CD4-positive, alpha-beta T cell treated with Interleukin-17A for 1 hour (primary cell): ENCODE data around the gene EXOC8.

Experiments
- DNase-seq: peaks from one replicate; pipeline ENCODE4 v3.0.0-alpha.2; 2020

EXOC8 gene, protein sequence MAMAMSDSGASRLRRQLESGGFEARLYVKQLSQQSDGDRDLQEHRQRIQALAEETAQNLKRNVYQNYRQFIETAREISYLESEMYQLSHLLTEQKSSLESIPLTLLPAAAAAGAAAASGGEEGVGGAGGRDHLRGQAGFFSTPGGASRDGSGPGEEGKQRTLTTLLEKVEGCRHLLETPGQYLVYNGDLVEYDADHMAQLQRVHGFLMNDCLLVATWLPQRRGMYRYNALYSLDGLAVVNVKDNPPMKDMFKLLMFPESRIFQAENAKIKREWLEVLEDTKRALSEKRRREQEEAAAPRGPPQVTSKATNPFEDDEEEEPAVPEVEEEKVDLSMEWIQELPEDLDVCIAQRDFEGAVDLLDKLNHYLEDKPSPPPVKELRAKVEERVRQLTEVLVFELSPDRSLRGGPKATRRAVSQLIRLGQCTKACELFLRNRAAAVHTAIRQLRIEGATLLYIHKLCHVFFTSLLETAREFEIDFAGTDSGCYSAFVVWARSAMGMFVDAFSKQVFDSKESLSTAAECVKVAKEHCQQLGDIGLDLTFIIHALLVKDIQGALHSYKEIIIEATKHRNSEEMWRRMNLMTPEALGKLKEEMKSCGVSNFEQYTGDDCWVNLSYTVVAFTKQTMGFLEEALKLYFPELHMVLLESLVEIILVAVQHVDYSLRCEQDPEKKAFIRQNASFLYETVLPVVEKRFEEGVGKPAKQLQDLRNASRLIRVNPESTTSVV

GRCh38 chr1:231337472-231338269 is at the start of gene EXOC8:
TSS of gene EXOC8 (minus strand) at chr1:231337852. CDS start at chr1:231337745, 107 bp downstream.
- DNase-seq, result peak; percentile 98

GRCh38 chr1:231386466-231386865 is 48.8 kb upstream of the EXOC8 start:
- DNase-seq, result no peak

GRCh38 chr1:231385416-231385748 is 47.7 kb upstream of the EXOC8 start:
- DNase-seq, result no peak

GRCh38 chr1:231384696-231385415 is 47.2 kb upstream of the EXOC8 start:
- no peak for DNase-seq

DNA sequence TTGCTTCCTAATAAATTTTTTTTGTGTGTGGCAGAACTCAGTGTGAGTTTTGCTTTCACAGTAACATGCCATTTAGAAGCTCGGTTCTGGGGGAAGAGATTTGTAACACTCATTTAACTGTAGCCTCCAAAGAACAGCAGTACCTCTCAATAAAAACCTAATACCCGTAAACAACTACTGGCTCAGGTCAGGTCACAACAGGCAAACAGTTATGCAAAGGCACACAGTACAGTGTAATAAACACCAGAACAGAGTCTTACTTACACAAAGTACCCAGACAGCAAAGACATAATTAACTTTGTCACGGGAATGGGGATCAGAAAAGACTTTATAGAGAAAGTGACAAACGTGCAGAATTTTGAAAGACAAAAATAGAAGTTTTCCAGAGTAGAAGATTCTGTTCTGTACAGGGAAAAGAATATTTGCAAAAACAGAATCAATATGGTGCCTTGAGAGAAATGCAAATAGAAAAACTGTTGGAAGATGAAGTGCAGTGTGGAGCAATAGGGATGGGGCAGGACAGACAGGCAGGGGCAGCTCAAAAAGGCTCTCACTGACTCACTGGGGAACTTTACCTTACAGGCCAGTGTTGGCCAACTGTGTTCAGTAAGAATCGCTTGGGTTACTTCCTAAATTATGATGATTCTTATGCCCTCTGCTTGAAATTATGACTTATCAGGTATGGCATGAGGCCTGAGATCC is 45.7 kb upstream of the EXOC8 start:
- no peak for DNase-seq

GRCh38 chr1:231382426-231382825 is 44.8 kb upstream of the EXOC8 start:
- DNase-seq, result no peak

DNA sequence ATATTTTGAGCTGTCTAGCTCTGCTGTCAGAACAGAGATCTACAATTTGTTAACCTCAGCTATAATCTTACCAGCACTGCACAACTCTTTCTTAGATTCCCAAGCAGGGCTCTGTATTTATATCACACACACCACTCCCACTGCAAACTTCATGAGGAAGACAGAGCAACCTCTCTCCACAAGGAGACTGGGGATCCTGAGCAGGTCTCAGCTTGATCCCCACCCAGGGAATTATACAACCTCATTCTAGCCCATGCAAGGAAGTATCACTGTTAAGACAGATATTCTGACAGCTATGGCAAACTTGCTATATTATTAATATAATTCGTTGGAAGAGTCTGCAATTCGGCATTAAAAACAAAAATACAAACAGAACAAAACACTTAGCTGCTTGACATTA is 44.1 kb upstream of the EXOC8 start:
- no peak for DNase-seq

- no peak for DNase-seq
Measured at GRCh38 chr1:231376875-231377549, 39.4 kb upstream of the EXOC8 start.

DNA sequence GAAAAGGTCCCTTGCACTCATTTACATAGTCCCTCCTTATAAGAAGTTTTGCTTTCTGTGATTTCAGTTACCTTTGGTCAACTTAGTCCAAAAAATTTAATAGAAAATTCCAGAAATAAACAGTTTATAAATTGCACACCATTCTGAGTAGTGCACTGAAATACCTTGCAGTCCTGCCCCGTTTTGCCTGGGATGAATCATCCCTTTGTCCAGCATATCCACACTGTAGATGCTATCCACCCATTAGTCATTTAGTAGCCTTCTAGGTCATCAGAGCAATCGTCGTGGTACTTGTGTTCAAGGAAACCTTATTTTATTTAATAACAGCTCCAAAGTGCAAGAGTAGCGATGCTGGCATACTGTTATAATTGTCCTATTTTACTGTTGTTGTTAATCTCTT is 38.4 kb upstream of the EXOC8 start:
- no peak for DNase-seq

- no peak for DNase-seq
Measured at GRCh38 chr1:231374394-231374793, 36.7 kb upstream of the EXOC8 start.

DNA sequence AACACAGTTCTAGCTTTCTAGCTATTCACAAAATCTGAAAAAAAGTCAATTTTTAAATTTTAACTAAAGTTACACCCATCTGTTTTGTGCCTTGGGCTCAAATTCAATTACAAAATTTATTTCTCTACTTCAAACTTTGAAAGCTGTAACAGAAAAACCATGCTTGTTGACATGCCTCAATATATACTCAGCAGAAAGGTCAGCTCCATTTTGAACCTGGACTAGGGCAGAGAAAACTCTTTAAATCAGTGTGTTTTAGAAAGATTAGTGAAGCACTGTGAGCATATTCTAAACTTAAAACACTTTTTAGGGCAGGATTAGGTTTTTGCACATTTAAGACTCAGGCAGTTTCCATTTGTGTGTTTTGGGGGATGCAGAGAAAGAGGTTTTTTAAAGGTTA is 34.8 kb upstream of the EXOC8 start:
- DNase-seq, result no peak

DNA sequence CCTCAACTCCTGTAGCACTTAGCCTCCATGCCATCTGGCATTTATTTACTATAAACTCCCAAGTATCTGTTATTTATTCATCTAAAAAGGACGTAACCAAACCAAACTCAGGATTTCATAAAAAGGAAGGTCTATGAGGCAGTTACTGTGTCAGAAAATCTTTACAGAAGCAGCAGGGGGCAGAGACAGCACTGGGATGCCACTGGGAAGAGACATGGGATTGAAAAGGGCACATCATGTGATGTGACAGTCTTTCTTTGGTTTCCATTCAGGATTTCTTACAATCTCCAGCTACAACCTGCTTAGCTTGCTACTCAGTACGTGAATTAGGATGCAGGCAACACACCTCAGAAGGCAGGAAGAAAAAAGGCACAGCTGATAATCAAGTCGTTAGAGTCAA is 31.6 kb upstream of the EXOC8 start:
- DNase-seq, result no peak

DNA sequence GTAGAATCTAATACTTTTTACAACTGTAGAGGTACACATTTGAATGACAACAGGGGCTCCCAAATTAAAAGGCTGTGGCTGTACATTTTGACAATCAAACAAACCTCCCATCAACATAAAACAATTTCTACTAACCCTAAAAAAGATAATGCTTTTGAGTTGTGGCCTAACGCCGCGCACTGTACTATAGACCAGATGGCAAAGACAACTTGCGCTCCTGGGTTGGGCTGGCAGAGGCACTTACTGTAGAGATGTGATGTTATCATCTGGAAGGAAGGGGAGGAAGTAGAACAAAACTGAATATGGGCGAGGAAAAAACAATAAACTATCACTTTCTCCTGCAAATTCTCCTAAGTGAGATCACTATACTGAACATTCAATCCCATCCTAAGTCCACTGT is 26.5 kb upstream of the EXOC8 start:
- DNase-seq, result no peak

GRCh38 chr1:231363624-231364023 is 26.0 kb upstream of the EXOC8 start:
- DNase-seq, result no peak

GRCh38 chr1:231362325-231362724 is 24.7 kb upstream of the EXOC8 start:
- no peak for DNase-seq

GRCh38 chr1:231359113-231359512 is 21.5 kb upstream of the EXOC8 start:
- no peak for DNase-seq

DNA sequence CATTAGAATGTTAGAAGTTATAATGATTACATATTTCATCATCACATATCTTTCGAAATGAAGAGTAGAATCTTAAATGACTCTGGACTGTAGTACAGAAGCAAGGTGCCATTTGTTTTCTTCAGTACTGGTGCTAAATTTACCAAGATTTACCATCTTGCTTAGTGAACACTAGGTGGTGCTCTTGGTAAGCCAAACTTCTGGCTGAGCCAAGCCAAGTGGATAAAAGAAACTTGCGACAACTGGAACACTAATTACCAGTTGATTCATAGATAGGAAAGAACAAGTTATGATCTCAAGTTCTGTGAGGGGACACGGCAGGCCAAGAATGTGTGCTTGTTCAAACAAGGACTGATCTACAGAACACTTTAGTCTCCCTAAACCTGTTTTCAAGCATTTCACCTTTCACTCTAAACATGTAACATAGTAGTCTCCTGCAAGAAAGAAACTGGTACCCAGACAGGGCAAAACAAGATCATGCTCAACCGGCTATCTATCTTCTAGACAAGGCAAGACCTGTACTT is 20.2 kb upstream of the EXOC8 start:
- DNase-seq, result peak; percentile 68

DNA sequence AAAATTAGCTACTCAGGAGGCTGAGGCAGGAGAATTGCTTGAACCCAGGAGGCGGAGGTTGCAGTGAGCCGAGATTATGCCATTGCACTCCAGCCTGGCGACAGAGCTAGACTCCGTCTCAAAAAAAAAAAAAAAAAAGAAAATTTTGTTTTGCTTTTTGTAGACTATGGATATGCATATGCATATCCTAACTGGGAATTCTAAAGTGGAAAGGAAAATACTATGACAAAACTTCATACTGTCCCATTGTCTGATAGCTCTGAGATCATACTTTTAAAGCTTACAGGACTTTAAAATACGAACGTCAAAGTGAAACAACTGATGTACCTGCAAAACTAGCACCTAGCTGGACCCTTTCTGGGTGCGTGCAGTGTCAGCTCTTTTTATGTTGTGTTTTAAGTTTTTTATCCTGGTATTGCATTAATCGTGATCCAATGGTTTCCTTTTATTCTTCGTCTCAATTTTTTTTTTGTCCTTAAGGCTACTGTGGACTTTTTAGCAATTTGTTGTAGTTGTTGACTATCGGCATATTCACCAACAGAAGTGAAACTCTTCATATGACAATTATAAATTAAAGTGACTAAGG is 19.6 kb upstream of the EXOC8 start:
- DNase-seq, result no peak

DNA sequence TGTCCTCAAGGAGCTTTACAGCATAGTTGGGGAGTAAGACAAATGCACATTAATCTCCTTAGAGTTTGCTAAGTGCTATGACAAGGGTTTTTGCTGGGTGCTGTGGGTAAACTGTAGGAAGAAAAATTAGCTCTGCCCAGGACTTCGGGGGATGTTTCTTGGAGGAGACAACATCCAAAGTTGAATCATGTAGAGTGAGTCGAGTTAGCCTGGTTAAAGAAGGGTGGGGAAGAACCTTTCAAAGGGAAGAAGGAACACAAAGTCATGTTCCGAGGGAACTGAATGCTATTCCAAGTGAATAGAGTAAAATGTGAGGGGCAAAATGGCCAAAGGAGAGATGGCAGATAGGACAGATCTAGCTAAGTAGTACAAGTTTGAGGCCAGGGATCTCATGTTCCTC is 17.5 kb upstream of the EXOC8 start:
- DNase-seq, result no peak

GRCh38 chr1:231354330-231355020 is 16.8 kb upstream of the EXOC8 start:
- DNase-seq, result no peak
